HUES48 (cell line): ENCODE data around the gene PLXNA2.

ENCODE experiments used
- H3K27ac ChIP-seq: one replicate; pipeline ENCODE4 v1.7.0; 2013; ENCODE audit warnings: low read depth, low read length, inconsistent platforms
- H3K27me3 ChIP-seq: 2 replicates; pipeline ENCODE4 v1.6.1; 2013; ENCODE audit warnings: mild to moderate bottlenecking, low read length; ENCODE audit not compliant: control insufficient read depth, insufficient read depth
- H3K36me3 ChIP-seq: 2 replicates; pipeline ENCODE4 v1.6.1; 2013; ENCODE audit warnings: low read length; ENCODE audit not compliant: control insufficient read depth, insufficient read depth
- H3K4me1 ChIP-seq: 2 replicates; pipeline ENCODE4 v1.6.1; 2013; ENCODE audit warnings: mild to moderate bottlenecking, low read length; ENCODE audit not compliant: control insufficient read depth, insufficient read depth
- H3K4me3 ChIP-seq: 2 replicates; pipeline ENCODE4 v1.5.1; 2013; ENCODE audit warnings: mild to moderate bottlenecking, low read depth, low read length
- H3K9ac ChIP-seq: 2 replicates; pipeline ENCODE4 v1.6.1; 2013; ENCODE audit warnings: mild to moderate bottlenecking, low read depth, low read length, moderate library complexity
- H3K9me3 ChIP-seq: 2 replicates; pipeline ENCODE4 v1.6.1; 2013; ENCODE audit warnings: low read length; ENCODE audit not compliant: control insufficient read depth, insufficient read depth

The PLXNA2 gene

GRCh38 chr1:208036918-208037766, 207.0 kb downstream of the PLXNA2 start:
- H3K9me3 ChIP-seq = no peaks in the 10 kb centered on the region
- no peaks in the 10 kb centered on the region for H3K36me3 ChIP-seq
- H3K9ac ChIP-seq = no peak overlapping the region
- H3K4me3 ChIP-seq = no peak overlapping the region
- peaks cover 7% of the 10 kb centered on the region; the same call in 1 of the 2 replicates for H3K4me1 ChIP-seq
- H3K27ac ChIP-seq = no peak overlapping the region
- no peaks in the 10 kb centered on the region for H3K27me3 ChIP-seq

- H3K9me3 ChIP-seq = no peaks in the 10 kb centered on the region
- H3K4me1 ChIP-seq = peaks cover 6% of the 10 kb centered on the region; the same call in 1 of the 2 replicates
- no peak overlapping the region for H3K4me3 ChIP-seq
- H3K9ac ChIP-seq = no peak overlapping the region
- H3K36me3 ChIP-seq = no peaks in the 10 kb centered on the region
- no peak overlapping the region for H3K27ac ChIP-seq
- no peaks in the 10 kb centered on the region for H3K27me3 ChIP-seq
These were observed 207.9 kb downstream of the PLXNA2 start for GRCh38 chr1:208036106-208036808.

- Histone ChIP-seq H3K4me1 (no peaks in the 10 kb centered on the region), H3K9ac (no peak overlapping the region), H3K27me3 (no peaks in the 10 kb centered on the region), H3K4me3 (no peak overlapping the region), H3K36me3 (no peaks in the 10 kb centered on the region), H3K9me3 (no peaks in the 10 kb centered on the region), H3K27ac (no peak overlapping the region)
These were observed 210.0 kb downstream of the PLXNA2 start for GRCh38 chr1:208034135-208034534.

DNA sequence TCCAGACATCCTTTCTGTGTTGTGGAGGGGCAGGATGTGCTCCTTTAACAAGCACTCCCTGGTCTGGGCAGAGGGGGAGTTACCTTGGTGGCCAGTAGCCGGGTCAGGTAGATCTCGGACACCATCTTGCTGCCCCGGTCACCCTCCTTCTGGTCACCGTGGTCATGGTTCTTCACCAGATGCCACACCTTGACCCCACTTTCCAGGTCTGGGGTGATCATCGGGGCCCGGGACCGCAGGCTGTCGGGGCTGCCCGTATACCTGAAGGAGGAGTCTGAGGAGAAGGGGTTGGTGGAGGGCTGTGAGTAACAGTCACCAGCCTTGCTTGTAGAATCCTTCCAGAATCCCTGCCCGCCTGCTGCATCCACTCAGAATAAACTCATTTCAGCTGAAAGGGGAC, 210.9 kb downstream of the PLXNA2 start:
- Histone ChIP-seq H3K36me3 (no peaks in the 10 kb centered on the region), H3K4me1 (no peaks in the 10 kb centered on the region), H3K27me3 (no peaks in the 10 kb centered on the region), H3K9ac (no peak overlapping the region), H3K9me3 (no peaks in the 10 kb centered on the region), H3K4me3 (no peak overlapping the region), H3K27ac (no peak overlapping the region)

- H3K4me3 ChIP-seq = no peak overlapping the region
- no peaks in the 10 kb centered on the region for H3K9me3 ChIP-seq
- H3K27me3 ChIP-seq = no peaks in the 10 kb centered on the region
- H3K27ac ChIP-seq = no peak overlapping the region
- no peaks in the 10 kb centered on the region for H3K36me3 ChIP-seq
- H3K9ac ChIP-seq = no peak overlapping the region
- no peaks in the 10 kb centered on the region for H3K4me1 ChIP-seq
These were observed 212.3 kb downstream of the PLXNA2 start for GRCh38 chr1:208031932-208032320.

GRCh38 chr1:208031316-208031931, 212.8 kb downstream of the PLXNA2 start:
- no peaks in the 10 kb centered on the region for H3K9me3 ChIP-seq
- no peaks in the 10 kb centered on the region for H3K36me3 ChIP-seq
- H3K27ac ChIP-seq = no peak overlapping the region
- H3K27me3 ChIP-seq = no peaks in the 10 kb centered on the region
- no peak overlapping the region for H3K9ac ChIP-seq
- H3K4me3 ChIP-seq = no peak overlapping the region
- no peaks in the 10 kb centered on the region for H3K4me1 ChIP-seq

DNA sequence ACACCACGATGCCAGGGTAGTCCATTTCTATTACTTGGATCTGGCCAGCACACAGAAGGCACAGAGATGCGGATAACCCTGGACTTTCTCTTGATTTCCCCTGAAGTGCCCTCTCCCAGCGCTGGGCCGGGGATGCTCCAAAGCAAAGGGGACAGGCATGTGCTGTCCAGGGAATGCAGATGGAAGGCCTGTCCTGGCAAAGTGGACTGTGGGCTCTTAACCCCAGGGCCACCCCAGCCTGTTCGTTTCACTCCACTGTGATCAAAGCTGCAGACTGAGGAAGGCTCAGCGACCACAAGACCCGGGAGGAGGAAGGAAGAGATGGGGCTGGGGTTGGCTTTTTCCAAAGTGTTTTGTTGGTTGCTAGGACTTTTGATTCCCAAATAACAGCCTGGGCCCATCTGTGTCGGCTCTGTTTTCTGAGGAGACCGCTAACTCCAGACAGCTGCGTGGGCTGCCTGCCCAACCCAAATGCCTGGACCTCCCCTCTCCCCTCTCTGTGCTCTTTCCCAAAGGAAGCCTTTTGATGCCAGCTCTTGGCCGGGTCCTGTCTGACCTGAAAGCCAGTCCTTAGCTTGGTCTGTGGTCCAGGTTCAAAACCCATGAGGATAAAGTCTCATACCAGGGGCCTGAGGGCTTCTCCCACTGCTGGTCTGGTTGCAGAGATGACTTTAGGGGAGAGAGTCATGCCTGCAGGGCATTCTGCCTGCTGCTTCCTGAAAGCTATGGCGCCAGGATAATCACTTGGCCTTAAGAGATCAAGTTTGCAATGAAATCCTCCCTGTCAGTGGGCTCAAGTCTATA, 213.7 kb downstream of the PLXNA2 start:
- Histone ChIP-seq H3K4me1 (no peaks in the 10 kb centered on the region), H3K9ac (no peak overlapping the region), H3K4me3 (no peak overlapping the region), H3K27me3 (no peaks in the 10 kb centered on the region), H3K27ac (no peak overlapping the region), H3K9me3 (no peaks in the 10 kb centered on the region), H3K36me3 (no peaks in the 10 kb centered on the region)

GRCh38 chr1:208029381-208030287, 214.6 kb downstream of the PLXNA2 start:
- Histone ChIP-seq H3K36me3 (no peaks in the 10 kb centered on the region), H3K9ac (no peak overlapping the region), H3K27ac (no peak overlapping the region), H3K4me3 (no peak overlapping the region), H3K27me3 (no peaks in the 10 kb centered on the region), H3K9me3 (no peaks in the 10 kb centered on the region), H3K4me1 (no peaks in the 10 kb centered on the region)

DNA sequence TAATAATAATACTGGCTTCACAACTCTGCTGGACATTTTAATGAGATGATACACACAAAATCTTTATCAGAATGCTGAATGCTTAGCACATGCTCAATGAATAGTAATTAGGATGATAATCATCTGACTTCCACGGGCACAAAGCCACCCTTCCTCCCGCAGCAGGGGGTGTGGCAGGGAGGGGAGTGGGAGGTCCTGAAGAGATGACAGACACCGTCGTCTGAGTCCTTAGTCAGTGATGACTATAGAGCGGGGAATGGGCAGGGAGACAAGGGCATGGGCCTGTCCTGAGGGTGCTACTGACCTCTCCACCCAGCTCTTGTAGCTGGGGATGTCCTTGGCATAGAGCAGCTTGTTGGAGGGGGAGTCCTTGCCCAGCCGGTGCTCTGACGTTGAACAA, 215.7 kb downstream of the PLXNA2 start:
- H3K4me1 ChIP-seq = no peaks in the 10 kb centered on the region
- H3K9me3 ChIP-seq = no peaks in the 10 kb centered on the region
- H3K36me3 ChIP-seq = no peaks in the 10 kb centered on the region
- H3K9ac ChIP-seq = no peak overlapping the region
- no peak overlapping the region for H3K4me3 ChIP-seq
- H3K27me3 ChIP-seq = no peaks in the 10 kb centered on the region
- H3K27ac ChIP-seq = no peak overlapping the region

DNA sequence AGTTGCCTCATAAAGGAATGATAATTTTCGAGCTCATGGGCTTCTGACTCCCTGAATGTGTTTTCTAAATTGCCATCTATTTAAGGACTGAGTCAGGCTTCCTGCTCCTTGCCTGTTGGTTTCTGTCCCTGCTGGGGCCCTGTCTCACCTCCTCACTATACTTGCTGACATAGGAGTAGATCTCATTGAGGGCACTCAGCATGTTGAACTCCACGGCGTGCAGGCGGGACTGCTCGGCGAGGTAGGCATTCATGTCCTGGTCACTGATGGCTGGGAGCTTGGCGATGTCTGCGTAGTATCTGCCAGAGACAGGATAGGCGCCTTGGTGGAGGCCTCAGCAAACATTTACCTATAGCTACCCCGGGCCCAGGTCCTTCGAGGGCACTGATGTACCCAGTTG, 216.3 kb downstream of the PLXNA2 start:
- Histone ChIP-seq H3K27ac (no peak overlapping the region), H3K27me3 (no peaks in the 10 kb centered on the region), H3K4me3 (no peak overlapping the region), H3K9me3 (no peaks in the 10 kb centered on the region), H3K4me1 (no peaks in the 10 kb centered on the region), H3K36me3 (no peaks in the 10 kb centered on the region), H3K9ac (no peak overlapping the region)
